HepG2 (cell line): ENCODE measurements around the gene PIAS1.

Experiments
- CEBPB ChIP-seq: IDR thresholded peaks from 2 replicates; pipeline ENCODE4 v1.6.1; 2011; ENCODE audit warnings: low read depth, low read length, improper control_type of control experiment, borderline replicate concordance
- IKZF1 ChIP-seq: fragments of 450-650 bp; IDR thresholded peaks from 2 replicates; pipeline ENCODE4 v1.7.1; 2016
- PTBP1 ChIP-seq: fragments of 200-400 bp; formaldehyde crosslinking; IDR thresholded peaks from 2 replicates; pipeline ENCODE4 v1.6.1; 2018; ENCODE audit warnings: low read length, low read depth; ENCODE audit not compliant: poor library complexity, severe bottlenecking
- TRIM24 ChIP-seq: sonication (generic); formaldehyde crosslinking; IDR thresholded peaks from 2 replicates; pipeline ENCODE4 v1.8.0; 2022; ENCODE audit warnings: mild to moderate bottlenecking, missing genetic modification reagents
- TF ChIP-seq, protein P1 (sequence below): sonication (generic); formaldehyde crosslinking; IDR thresholded peaks from 2 replicates; pipeline ENCODE4 v1.4.0; 2020; ENCODE audit warnings: missing genetic modification reagents
- TF ChIP-seq, protein P2 (sequence below): sonication (generic); formaldehyde crosslinking; IDR thresholded peaks from 2 replicates; pipeline ENCODE4 v1.5.0; 2020; ENCODE audit warnings: mild to moderate bottlenecking, missing genetic modification reagents, moderate library complexity

DNA sequence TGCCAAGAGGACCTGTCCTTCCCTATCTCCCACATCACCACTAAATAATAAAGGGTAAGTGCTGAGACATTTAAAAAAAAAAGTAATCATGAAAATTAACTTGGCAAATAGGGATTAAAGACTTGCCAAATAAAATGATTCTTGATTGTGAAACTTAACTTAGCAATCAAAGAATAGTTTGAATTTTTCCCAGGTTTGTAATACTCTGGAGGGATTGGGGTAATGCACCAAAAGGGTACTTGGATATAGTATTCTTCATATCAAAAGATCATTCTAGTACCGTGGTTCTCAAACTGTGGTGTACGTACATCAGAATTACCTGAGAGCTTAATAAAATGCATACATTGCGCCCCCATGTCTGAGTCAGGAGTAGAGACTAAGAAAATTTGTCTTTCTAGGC lies 122.5 kb downstream of the PIAS1 start:
- TF ChIP-seq CEBPB (no peak), IKZF1 (no peak), TRIM24 (no peak), PTBP1 (no peak)
- TF ChIP-seq, protein P1, sequence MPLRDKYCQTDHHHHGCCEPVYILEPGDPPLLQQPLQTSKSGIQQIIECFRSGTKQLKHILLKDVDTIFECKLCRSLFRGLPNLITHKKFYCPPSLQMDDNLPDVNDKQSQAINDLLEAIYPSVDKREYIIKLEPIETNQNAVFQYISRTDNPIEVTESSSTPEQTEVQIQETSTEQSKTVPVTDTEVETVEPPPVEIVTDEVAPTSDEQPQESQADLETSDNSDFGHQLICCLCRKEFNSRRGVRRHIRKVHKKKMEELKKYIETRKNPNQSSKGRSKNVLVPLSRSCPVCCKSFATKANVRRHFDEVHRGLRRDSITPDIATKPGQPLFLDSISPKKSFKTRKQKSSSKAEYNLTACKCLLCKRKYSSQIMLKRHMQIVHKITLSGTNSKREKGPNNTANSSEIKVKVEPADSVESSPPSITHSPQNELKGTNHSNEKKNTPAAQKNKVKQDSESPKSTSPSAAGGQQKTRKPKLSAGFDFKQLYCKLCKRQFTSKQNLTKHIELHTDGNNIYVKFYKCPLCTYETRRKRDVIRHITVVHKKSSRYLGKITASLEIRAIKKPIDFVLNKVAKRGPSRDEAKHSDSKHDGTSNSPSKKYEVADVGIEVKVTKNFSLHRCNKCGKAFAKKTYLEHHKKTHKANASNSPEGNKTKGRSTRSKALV, result no peak
- TF ChIP-seq, protein P2, sequence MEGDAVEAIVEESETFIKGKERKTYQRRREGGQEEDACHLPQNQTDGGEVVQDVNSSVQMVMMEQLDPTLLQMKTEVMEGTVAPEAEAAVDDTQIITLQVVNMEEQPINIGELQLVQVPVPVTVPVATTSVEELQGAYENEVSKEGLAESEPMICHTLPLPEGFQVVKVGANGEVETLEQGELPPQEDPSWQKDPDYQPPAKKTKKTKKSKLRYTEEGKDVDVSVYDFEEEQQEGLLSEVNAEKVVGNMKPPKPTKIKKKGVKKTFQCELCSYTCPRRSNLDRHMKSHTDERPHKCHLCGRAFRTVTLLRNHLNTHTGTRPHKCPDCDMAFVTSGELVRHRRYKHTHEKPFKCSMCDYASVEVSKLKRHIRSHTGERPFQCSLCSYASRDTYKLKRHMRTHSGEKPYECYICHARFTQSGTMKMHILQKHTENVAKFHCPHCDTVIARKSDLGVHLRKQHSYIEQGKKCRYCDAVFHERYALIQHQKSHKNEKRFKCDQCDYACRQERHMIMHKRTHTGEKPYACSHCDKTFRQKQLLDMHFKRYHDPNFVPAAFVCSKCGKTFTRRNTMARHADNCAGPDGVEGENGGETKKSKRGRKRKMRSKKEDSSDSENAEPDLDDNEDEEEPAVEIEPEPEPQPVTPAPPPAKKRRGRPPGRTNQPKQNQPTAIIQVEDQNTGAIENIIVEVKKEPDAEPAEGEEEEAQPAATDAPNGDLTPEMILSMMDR (CRISPR knock-in tag), result no peak
